ENCODE data around the gene ACTL7A. TPM values are rescaled to one million over a fixed set of nuclear protein-coding genes. Genes with fewer than 3 reads are reported as not detected.

The ACTL7A gene
- total and polyA plus RNA-seq, 2 of the 13 experiments (the other 11 are each of a cell fraction or from before 2014, with no cell fraction given): not detected

DNA sequence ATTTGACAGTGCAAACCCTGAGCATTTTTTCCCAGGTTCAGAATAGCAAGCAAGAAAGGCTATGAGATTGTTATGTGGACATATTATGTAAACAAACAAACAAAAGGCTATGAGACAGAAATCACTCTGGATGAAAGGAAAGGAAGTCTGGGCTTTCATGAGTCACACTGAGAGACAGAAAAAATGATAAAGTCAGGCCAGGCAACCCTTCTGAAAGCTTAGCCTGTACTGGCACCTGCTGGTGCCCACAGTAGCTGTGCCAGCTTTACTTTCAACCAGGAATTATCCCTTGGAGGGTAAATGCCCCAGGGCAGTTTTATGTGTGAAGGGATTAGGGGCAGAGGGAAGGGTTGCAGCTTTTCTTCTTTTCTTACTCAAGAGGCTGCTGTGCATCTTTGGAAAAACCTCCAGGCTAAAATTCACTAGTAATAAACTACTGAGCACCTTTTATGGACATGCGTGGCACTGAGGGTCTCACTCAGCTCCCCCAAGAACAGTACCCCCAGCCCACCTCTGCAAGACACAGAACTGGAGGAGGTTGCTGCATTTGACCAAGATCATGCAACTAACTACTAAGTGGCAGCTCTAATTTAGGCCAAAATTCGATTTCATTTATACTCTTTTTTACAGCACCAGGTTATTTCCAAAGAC, 48.0 kb upstream of the ACTL7A start:
- H3K27ac ChIP-seq (ENCODE audit: extremely low read length, insufficient read depth, low read length): no peak overlapping the region

More for the DNA sequence above, 48.0 kb upstream of the ACTL7A start:
- no peak overlapping the region for H2AFZ ChIP-seq (ENCODE audit: low read length)
- FAIRE-seq (no peak), ATAC-seq (peak; percentile 74), DNase-seq (ENCODE audit: low spot score) (peak; percentile 58)
- peaks cover 62% of the 10 kb centered on the region for H3K4me1 ChIP-seq (ENCODE audit: insufficient read depth, low read length)
- no peaks in the 10 kb centered on the region for H3K9me3 ChIP-seq (ENCODE audit: low read length)
- TF ChIP-seq POLR2AphosphoS5 (IDR thresholded peaks at IDR 0.05; ENCODE audit: low read depth, low read length) (no peak), ISX (CRISPR knock-in tag; conservative IDR thresholded peaks at IDR 0.05) (no peak), SP5 (CRISPR knock-in tag; IDR thresholded peaks at IDR 0.05; ENCODE audit: borderline replicate concordance, low read depth) (no peak), FOSL2 (CRISPR knock-in tag; IDR thresholded peaks at IDR 0.05) (peak; percentile 68), SMC3 (IDR thresholded peaks at IDR 0.05; ENCODE audit: low read length) (peak; percentile 57), CTCF (CRISPR knock-in tag; IDR thresholded peaks at IDR 0.05) (peak; percentile 68), STAG1 (CRISPR knock-in tag; IDR thresholded peaks at IDR 0.05) (peak; percentile 70), RAD21 (CRISPR knock-in tag; IDR thresholded peaks at IDR 0.05) (peak; percentile 63; the same call in 1 of the 2 replicates), TRIM22 (IDR thresholded peaks at IDR 0.05) (no peak), ZNF703 (CRISPR knock-in tag; IDR thresholded peaks at IDR 0.05; ENCODE audit: borderline replicate concordance) (no peak), MYNN (CRISPR knock-in tag; IDR thresholded peaks at IDR 0.05; ENCODE audit: low read depth) (no peak)
- TF ChIP-seq, protein P1, sequence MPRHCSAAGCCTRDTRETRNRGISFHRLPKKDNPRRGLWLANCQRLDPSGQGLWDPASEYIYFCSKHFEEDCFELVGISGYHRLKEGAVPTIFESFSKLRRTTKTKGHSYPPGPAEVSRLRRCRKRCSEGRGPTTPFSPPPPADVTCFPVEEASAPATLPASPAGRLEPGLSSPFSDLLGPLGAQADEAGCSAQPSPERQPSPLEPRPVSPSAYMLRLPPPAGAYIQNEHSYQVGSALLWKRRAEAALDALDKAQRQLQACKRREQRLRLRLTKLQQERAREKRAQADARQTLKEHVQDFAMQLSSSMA (CRISPR knock-in tag; IDR thresholded peaks at IDR 0.05): no peak
- TF ChIP-seq, protein P2, sequence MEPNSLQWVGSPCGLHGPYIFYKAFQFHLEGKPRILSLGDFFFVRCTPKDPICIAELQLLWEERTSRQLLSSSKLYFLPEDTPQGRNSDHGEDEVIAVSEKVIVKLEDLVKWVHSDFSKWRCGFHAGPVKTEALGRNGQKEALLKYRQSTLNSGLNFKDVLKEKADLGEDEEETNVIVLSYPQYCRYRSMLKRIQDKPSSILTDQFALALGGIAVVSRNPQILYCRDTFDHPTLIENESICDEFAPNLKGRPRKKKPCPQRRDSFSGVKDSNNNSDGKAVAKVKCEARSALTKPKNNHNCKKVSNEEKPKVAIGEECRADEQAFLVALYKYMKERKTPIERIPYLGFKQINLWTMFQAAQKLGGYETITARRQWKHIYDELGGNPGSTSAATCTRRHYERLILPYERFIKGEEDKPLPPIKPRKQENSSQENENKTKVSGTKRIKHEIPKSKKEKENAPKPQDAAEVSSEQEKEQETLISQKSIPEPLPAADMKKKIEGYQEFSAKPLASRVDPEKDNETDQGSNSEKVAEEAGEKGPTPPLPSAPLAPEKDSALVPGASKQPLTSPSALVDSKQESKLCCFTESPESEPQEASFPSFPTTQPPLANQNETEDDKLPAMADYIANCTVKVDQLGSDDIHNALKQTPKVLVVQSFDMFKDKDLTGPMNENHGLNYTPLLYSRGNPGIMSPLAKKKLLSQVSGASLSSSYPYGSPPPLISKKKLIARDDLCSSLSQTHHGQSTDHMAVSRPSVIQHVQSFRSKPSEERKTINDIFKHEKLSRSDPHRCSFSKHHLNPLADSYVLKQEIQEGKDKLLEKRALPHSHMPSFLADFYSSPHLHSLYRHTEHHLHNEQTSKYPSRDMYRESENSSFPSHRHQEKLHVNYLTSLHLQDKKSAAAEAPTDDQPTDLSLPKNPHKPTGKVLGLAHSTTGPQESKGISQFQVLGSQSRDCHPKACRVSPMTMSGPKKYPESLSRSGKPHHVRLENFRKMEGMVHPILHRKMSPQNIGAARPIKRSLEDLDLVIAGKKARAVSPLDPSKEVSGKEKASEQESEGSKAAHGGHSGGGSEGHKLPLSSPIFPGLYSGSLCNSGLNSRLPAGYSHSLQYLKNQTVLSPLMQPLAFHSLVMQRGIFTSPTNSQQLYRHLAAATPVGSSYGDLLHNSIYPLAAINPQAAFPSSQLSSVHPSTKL (CRISPR knock-in tag; IDR thresholded peaks at IDR 0.05): 0 out of 2 replicates have a peak, but pooled peaks have one; percentile 6
- intact Hi-C loops (cut with micrococcal nuclease; ENCODE audit: unreplicated experiment) (loop anchor here (5.0 kb wide), 3 partner anchors 52 to 1332 kb away; no protein-coding TSS in a partner anchor), in situ Hi-C loops (cut with HindIII; ENCODE audit: extremely low pct_ligation_motif_present, low pct_unique_long_range_greater_than_20kb) (loop anchor here (25.0 kb wide), 1 partner anchor 1327 kb away; the partner anchor contains the start of gene KLF4)
- WGBS (ENCODE audit: low lambda C conversion rate): 50% methylated on average over 2 of the region's 2 CpGs
- H3K79me2 ChIP-seq (ENCODE audit: insufficient read depth, low read length): no peaks in the 10 kb centered on the region
- ChIA-PET POLR2A (no interaction called here), CTCF (ENCODE audit: low intra/inter-chr PET ratio, low total read pairs) (interaction anchor here (2.1 kb wide), 1 partner anchor 248 kb away, joined by 4 read pairs; no protein-coding TSS in a partner anchor)
- H3K9ac ChIP-seq (ENCODE audit: insufficient read depth, low read depth, low read length): no peak overlapping the region
- H3K4me2 ChIP-seq (ENCODE audit: low read depth, low read length): no peak overlapping the region
- H3K4me3 ChIP-seq (replicated peaks in 1 of 3; ENCODE audit: insufficient read depth in 1 of 3, low read depth in 2 of 3, low read length in 3 of 3): no peak overlapping the region
- H3K36me3 ChIP-seq (replicated peaks in 1 of 2; ENCODE audit: control insufficient read depth in 1 of 2, insufficient read depth in 2 of 2, low read length in 2 of 2): no peaks in the 10 kb centered on the region
- no peaks in the 10 kb centered on the region for H3K27me3 ChIP-seq (ENCODE audit: control insufficient read depth in 1 of 2, insufficient read depth in 2 of 2, low read length in 2 of 2)
- no TSS peak for BruUV-seq (replicated peaks)
- no peaks in the 10 kb centered on the region for H4K20me1 ChIP-seq (ENCODE audit: insufficient read depth, low read length)

All from HepG2 (cell line).